ENCODE data around the gene ACAA2.

ACAA2 gene

GRCh38 chr18:49857708-49858107, 44.4 kb upstream of the ACAA2 start:
- DNase-seq (ENCODE audit: low spot score) = no peak
- POLR2A ChIA-PET (ENCODE audit: low non-redundant PET) = no interaction called here
- CTCF ChIA-PET = interaction anchor here (1.2 kb wide), 1 partner anchor 20 kb away, joined by 4 read pairs; no protein-coding TSS in a partner anchor
- TF ChIP-seq CTCF (conservative IDR thresholded peaks at IDR 0.05; ENCODE audit: low read depth) = no peak
- no peak overlapping the region for H3K27ac ChIP-seq

GRCh38 chr18:49856496-49856895, 43.2 kb upstream of the ACAA2 start:
- no peak overlapping the region for H3K27ac ChIP-seq
- ChIA-PET CTCF (no interaction called here), POLR2A (ENCODE audit: low non-redundant PET) (no interaction called here)
- no peak for DNase-seq (ENCODE audit: low spot score)
- no peak for TF ChIP-seq CTCF (conservative IDR thresholded peaks at IDR 0.05; ENCODE audit: low read depth)

GRCh38 chr18:49855711-49856415, 42.5 kb upstream of the ACAA2 start:
- DNase-seq (ENCODE audit: low spot score) = no peak
- CTCF ChIA-PET = interaction anchor here (0.7 kb wide), 1 partner anchor 569 kb away, joined by 3 read pairs; no protein-coding TSS in a partner anchor
- no peak for TF ChIP-seq CTCF (conservative IDR thresholded peaks at IDR 0.05; ENCODE audit: low read depth)
- POLR2A ChIA-PET (ENCODE audit: low non-redundant PET) = no interaction called here
- H3K27ac ChIP-seq = no peak overlapping the region

- DNase-seq (ENCODE audit: low spot score) = no peak
- POLR2A ChIA-PET (ENCODE audit: low non-redundant PET) = no interaction called here
- CTCF ChIA-PET = interaction anchor here (0.5 to 1.4 kb wide), 2 partner anchors 344 to 352 kb away, joined by 3 to 4 read pairs; no protein-coding TSS in a partner anchor
- H3K27ac ChIP-seq = no peak overlapping the region
- no peak for TF ChIP-seq CTCF (conservative IDR thresholded peaks at IDR 0.05; ENCODE audit: low read depth)
Measured at GRCh38 chr18:49854681-49855080, 41.3 kb upstream of the ACAA2 start.

GRCh38 chr18:49853436-49853835, 40.1 kb upstream of the ACAA2 start:
- no peak overlapping the region for H3K27ac ChIP-seq
- ChIA-PET POLR2A (ENCODE audit: low non-redundant PET) (no interaction called here), CTCF (interaction anchor here (1.4 kb wide), 1 partner anchor 343 kb away, joined by 4 read pairs; no protein-coding TSS in a partner anchor)
- no peak for TF ChIP-seq CTCF (conservative IDR thresholded peaks at IDR 0.05; ENCODE audit: low read depth)
- no peak for DNase-seq (ENCODE audit: low spot score)

- H3K27ac ChIP-seq = no peak overlapping the region
- POLR2A ChIA-PET (ENCODE audit: low non-redundant PET) = no interaction called here
- DNase-seq (ENCODE audit: low spot score) = no peak
- CTCF ChIA-PET = interaction anchor here (1.4 kb wide), 1 partner anchor 342 kb away, joined by 4 read pairs; no protein-coding TSS in a partner anchor
- TF ChIP-seq CTCF (conservative IDR thresholded peaks at IDR 0.05; ENCODE audit: low read depth) = no peak
Measured at GRCh38 chr18:49853011-49853410, 39.7 kb upstream of the ACAA2 start.

All from RWPE1 (cell line).